ENCODE data around the gene PCCB.

The PCCB gene

DNA sequence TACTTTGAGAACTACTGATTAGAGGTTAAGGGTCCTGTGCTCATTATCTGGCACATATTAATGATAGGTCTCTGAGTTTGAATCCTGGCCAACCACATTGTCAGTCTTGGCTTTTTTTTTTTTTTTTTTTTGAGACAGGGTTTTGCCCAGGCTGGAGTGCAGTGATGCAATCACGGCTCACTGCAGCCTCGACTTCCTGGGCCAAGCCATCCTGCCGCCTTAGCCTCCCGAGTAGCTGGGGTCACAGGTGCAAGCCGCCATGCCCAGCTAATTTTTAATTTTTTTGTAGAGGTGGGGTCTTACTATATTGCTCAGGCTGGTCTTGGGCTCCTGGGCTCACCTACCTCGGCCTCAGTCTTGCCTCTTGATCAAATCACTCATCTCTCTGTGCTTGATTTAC, 547 bp upstream of the PCCB start:
- ChIA-PET CTCF (no interaction called here), POLR2A (interaction anchor here (0.7 kb wide), 1 partner anchor 105 kb away, joined by 6 read pairs; no protein-coding TSS in a partner anchor)
- Histone ChIP-seq H3K9me3 (ENCODE audit: control insufficient read depth, insufficient read depth, low read depth, low read length) (no peaks in the 10 kb centered on the region), H3K36me3 (ENCODE audit: control insufficient read depth in 2 of 2, insufficient read depth in 1 of 2, low read length in 2 of 2) (no peaks in the 10 kb centered on the region), H3K4me3 (ENCODE audit: low read depth, low read length) (no peak overlapping the region), H3K27ac (ENCODE audit: extremely low read depth, low read depth, low read length) (peak overlapping the region; percentile 68; the same call in 1 of the 2 replicates), H3K4me1 (ENCODE audit: control insufficient read depth, insufficient read depth, low read length) (peaks cover 2% of the 10 kb centered on the region)
- TF ChIP-seq, protein P1, sequence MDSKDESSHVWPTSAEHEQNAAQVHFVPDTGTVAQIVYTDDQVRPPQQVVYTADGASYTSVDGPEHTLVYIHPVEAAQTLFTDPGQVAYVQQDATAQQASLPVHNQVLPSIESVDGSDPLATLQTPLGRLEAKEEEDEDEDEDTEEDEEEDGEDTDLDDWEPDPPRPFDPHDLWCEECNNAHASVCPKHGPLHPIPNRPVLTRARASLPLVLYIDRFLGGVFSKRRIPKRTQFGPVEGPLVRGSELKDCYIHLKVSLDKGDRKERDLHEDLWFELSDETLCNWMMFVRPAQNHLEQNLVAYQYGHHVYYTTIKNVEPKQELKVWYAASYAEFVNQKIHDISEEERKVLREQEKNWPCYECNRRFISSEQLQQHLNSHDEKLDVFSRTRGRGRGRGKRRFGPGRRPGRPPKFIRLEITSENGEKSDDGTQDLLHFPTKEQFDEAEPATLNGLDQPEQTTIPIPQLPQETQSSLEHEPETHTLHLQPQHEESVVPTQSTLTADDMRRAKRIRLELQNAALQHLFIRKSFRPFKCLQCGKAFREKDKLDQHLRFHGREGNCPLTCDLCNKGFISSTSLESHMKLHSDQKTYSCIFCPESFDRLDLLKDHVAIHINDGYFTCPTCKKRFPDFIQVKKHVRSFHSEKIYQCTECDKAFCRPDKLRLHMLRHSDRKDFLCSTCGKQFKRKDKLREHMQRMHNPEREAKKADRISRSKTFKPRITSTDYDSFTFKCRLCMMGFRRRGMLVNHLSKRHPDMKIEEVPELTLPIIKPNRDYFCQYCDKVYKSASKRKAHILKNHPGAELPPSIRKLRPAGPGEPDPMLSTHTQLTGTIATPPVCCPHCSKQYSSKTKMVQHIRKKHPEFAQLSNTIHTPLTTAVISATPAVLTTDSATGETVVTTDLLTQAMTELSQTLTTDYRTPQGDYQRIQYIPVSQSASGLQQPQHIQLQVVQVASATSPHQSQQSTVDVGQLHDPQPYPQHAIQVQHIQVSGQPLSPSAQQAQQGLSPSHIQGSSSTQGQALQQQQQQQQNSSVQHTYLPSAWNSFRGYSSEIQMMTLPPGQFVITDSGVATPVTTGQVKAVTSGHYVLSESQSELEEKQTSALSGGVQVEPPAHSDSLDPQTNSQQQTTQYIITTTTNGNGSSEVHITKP (tag by site-specific recombination; IDR thresholded peaks at IDR 0.05) = no peak
- TF ChIP-seq ZNF791 (tag by site-specific recombination; IDR thresholded peaks at IDR 0.05) = no peak
- no peak for TF ChIP-seq SALL2 (tag by site-specific recombination; IDR thresholded peaks at IDR 0.05; ENCODE audit: borderline replicate concordance)
- no peak for TF ChIP-seq ZSCAN30 (tag by site-specific recombination; IDR thresholded peaks at IDR 0.05)
- no peak for TF ChIP-seq ZNF302 (tag by site-specific recombination; IDR thresholded peaks at IDR 0.05; ENCODE audit: low read depth)
- TF ChIP-seq, protein P2, sequence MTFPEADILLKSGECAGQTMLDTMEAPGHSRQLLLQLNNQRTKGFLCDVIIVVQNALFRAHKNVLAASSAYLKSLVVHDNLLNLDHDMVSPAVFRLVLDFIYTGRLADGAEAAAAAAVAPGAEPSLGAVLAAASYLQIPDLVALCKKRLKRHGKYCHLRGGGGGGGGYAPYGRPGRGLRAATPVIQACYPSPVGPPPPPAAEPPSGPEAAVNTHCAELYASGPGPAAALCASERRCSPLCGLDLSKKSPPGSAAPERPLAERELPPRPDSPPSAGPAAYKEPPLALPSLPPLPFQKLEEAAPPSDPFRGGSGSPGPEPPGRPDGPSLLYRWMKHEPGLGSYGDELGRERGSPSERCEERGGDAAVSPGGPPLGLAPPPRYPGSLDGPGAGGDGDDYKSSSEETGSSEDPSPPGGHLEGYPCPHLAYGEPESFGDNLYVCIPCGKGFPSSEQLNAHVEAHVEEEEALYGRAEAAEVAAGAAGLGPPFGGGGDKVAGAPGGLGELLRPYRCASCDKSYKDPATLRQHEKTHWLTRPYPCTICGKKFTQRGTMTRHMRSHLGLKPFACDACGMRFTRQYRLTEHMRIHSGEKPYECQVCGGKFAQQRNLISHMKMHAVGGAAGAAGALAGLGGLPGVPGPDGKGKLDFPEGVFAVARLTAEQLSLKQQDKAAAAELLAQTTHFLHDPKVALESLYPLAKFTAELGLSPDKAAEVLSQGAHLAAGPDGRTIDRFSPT (tag by site-specific recombination; IDR thresholded peaks at IDR 0.05) = no peak
- TF ChIP-seq, protein P3, sequence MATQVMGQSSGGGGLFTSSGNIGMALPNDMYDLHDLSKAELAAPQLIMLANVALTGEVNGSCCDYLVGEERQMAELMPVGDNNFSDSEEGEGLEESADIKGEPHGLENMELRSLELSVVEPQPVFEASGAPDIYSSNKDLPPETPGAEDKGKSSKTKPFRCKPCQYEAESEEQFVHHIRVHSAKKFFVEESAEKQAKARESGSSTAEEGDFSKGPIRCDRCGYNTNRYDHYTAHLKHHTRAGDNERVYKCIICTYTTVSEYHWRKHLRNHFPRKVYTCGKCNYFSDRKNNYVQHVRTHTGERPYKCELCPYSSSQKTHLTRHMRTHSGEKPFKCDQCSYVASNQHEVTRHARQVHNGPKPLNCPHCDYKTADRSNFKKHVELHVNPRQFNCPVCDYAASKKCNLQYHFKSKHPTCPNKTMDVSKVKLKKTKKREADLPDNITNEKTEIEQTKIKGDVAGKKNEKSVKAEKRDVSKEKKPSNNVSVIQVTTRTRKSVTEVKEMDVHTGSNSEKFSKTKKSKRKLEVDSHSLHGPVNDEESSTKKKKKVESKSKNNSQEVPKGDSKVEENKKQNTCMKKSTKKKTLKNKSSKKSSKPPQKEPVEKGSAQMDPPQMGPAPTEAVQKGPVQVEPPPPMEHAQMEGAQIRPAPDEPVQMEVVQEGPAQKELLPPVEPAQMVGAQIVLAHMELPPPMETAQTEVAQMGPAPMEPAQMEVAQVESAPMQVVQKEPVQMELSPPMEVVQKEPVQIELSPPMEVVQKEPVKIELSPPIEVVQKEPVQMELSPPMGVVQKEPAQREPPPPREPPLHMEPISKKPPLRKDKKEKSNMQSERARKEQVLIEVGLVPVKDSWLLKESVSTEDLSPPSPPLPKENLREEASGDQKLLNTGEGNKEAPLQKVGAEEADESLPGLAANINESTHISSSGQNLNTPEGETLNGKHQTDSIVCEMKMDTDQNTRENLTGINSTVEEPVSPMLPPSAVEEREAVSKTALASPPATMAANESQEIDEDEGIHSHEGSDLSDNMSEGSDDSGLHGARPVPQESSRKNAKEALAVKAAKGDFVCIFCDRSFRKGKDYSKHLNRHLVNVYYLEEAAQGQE (tag by site-specific recombination; IDR thresholded peaks at IDR 0.05) = no peak
- no peak for TF ChIP-seq SP2 (tag by site-specific recombination; IDR thresholded peaks at IDR 0.05)
- TF ChIP-seq, protein P4, sequence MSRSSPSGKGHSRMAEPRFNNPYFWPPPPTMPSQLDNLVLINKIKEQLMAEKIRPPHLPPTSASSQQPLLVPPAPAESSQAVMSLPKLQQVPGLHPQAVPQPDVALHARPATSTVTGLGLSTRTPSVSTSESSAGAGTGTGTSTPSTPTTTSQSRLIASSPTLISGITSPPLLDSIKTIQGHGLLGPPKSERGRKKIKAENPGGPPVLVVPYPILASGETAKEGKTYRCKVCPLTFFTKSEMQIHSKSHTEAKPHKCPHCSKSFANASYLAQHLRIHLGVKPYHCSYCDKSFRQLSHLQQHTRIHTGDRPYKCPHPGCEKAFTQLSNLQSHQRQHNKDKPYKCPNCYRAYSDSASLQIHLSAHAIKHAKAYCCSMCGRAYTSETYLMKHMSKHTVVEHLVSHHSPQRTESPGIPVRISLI (tag by site-specific recombination; IDR thresholded peaks at IDR 0.05) = no peak
- TF ChIP-seq KLF1 (tag by site-specific recombination; IDR thresholded peaks at IDR 0.05) = no peak
- TF ChIP-seq ZNF677 (tag by site-specific recombination; IDR thresholded peaks at IDR 0.05) = no peak

DNA sequence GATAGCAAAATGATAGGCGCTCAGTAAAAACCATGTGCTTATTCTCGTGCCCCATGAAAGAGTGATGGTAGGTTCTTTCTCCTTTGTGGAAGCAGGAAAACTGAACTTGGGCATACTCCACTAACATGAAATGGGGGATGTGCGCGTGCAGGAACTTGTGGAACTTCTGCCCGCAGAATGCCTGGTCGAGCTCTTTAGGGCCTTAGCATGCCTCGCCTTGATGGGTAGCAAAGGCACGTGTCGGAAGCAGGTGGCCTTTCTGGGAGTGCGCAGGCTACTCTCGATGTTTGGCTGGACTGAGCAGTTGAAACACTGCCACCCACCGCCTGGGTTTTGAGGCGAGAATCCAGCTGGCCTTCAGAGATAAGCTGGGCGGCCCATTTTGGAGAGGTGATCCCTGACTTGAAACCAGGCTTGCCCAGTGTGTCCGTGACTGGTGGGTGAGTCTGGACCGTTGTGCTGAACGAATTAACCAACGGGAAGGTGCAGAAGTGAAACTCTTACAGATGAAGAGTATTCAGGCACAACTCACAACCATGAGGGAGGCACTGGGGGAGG, 842 bp downstream of the PCCB start:
- ChIA-PET CTCF (interaction anchor here (0.6 to 0.8 kb wide), 3 partner anchors 53 to 762 kb away, joined by 3 read pairs; no protein-coding TSS in a partner anchor), POLR2A (interaction anchor here (1.3 kb wide), 1 partner anchor 55 kb away, joined by 9 read pairs; the partner anchor contains the start of gene MSL2)
- Histone ChIP-seq H3K36me3 (ENCODE audit: control insufficient read depth in 2 of 2, insufficient read depth in 1 of 2, low read length in 2 of 2) (peaks cover 0 to 7% of the 10 kb centered on the region in 2 experiments; a peak in 2 of 3 replicates), H3K4me3 (ENCODE audit: low read depth, low read length) (peak overlapping the region; percentile 84), H3K27ac (ENCODE audit: extremely low read depth, low read depth, low read length) (peak overlapping the region; percentile 68; the same call in 1 of the 2 replicates), H3K9me3 (ENCODE audit: control insufficient read depth, insufficient read depth, low read depth, low read length) (no peaks in the 10 kb centered on the region), H3K4me1 (ENCODE audit: control insufficient read depth, insufficient read depth, low read length) (peaks cover 2% of the 10 kb centered on the region)
- TF ChIP-seq ZNF707 (tag by site-specific recombination; IDR thresholded peaks at IDR 0.05) (no peak), ZNF133 (tag by site-specific recombination; IDR thresholded peaks at IDR 0.05) (no peak), YY1 (tag by site-specific recombination; IDR thresholded peaks at IDR 0.05) (no peak)
- TF ChIP-seq, protein P1 (tag by site-specific recombination; IDR thresholded peaks at IDR 0.05) = peak; percentile 98
- TF ChIP-seq, protein P5, sequence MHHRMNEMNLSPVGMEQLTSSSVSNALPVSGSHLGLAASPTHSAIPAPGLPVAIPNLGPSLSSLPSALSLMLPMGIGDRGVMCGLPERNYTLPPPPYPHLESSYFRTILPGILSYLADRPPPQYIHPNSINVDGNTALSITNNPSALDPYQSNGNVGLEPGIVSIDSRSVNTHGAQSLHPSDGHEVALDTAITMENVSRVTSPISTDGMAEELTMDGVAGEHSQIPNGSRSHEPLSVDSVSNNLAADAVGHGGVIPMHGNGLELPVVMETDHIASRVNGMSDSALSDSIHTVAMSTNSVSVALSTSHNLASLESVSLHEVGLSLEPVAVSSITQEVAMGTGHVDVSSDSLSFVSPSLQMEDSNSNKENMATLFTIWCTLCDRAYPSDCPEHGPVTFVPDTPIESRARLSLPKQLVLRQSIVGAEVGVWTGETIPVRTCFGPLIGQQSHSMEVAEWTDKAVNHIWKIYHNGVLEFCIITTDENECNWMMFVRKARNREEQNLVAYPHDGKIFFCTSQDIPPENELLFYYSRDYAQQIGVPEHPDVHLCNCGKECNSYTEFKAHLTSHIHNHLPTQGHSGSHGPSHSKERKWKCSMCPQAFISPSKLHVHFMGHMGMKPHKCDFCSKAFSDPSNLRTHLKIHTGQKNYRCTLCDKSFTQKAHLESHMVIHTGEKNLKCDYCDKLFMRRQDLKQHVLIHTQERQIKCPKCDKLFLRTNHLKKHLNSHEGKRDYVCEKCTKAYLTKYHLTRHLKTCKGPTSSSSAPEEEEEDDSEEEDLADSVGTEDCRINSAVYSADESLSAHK (tag by site-specific recombination; IDR thresholded peaks at IDR 0.05) = no peak

Data from HEK293 (cell line).